Colonic mucosa (tissue), 4 donors: Measurements from ENCODE around the gene KIAA1614. TPM values are rescaled to one million over a fixed set of nuclear protein-coding genes. Genes with fewer than 3 reads are reported as not detected.
"Not testable (repeated sequence)": the region's sequence is repeated elsewhere in the genome, so short reads cannot be mapped to it uniquely, and the experiment has no call there.

ENCODE experiments used
- DNase-seq: peaks from one replicate; pipeline ENCODE4 v3.0.0-alpha.2; 2020
- H3K27ac ChIP-seq: fragments of 200-600 bp; one replicate; pipeline ENCODE4 v1.8.0; 2021
- H3K27me3 ChIP-seq: fragments of 200-600 bp; one replicate; pipeline ENCODE4 v1.8.0; 2021
- H3K36me3 ChIP-seq: fragments of 200-600 bp; one replicate; pipeline ENCODE4 v1.8.0; 2021
- H3K4me1 ChIP-seq: fragments of 200-600 bp; one replicate; pipeline ENCODE4 v1.8.0; 2021; ENCODE audit warnings: mild to moderate bottlenecking
- H3K4me3 ChIP-seq: fragments of 200-600 bp; one replicate; pipeline ENCODE4 v1.8.0; 2021
- H3K9ac ChIP-seq, 2 donors: one replicate each; pipeline ENCODE4 v1.7.0; 2013; ENCODE audit warnings: control low read depth in 2 of 2, low read depth in 2 of 2, low read length in 2 of 2
- H3K9me3 ChIP-seq: fragments of 200-600 bp; one replicate; pipeline ENCODE4 v1.8.0; 2021
- intact Hi-C: fragments of 100-400 bp; cut with DNase I; formaldehyde crosslinking; loops from one replicate; pipeline ENCODE4 v1.14.1; 2022
- total RNA-seq, 2 donors: library from RNA; stranded (reverse); fragmentation: NEBNext Ultra II Directional in 1 of 2; extraction: Animal tissue kit (Norgen Biotek cat#: 25700) in 1 of 2; gene quantifications; one replicate each; pipeline ENCODE4 v1.2.1, GENCODE V29; 2021
- TF ChIP-seq, protein P1 (sequence below): fragments of 200-600 bp; IDR thresholded peaks from one replicate; pipeline ENCODE4 v1.8.0; 2022; ENCODE audit warnings: antibody characterized with exemption, mild to moderate bottlenecking
- donor health status: healthy.
- donor health status: DM: no; HTN: no; CAD: no.
- donor health status: DM: no; HTN: no; CAD: no.

KIAA1614 gene
- total RNA-seq, 2 donors from 2014 or later = 0.74 to 2.1 TPM

DNA sequence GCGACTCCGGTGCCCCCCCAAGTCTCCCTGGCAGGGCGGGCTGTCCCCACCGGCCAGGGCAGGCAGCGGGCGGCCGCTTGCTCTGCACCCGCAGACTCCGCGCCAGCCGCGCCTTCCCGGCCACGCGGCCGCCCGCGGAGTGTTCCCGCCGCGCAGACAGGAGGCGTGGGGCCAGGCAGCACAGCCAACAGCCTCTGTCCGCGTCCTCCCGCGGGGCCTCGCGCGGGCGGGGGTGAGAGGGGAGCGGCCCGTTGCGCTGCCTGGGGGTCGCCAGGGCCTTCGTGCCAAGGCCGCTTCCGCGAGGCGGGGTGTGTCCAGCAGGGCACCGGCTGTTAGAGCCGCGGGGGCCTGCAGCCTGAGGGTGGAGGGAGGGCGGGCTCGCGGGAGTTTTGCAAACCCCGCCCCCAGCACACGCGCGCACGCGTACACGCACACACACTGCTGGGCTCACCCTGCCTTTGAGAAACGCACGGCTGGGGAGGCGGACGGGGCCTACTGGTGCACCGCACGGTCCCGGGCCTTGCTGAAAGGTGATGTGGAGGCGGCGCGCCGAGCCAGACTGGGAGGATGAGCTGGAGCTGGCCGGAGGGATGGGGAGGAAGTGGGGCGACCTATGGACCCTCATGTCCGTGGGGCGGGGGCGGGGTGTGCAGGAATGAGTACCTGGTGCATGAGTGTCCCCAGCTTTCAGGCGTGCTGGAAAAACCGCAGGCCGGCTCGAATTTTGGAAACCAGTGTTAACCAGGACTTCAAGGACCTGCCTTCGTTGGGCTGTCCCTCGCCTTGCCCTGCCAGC is 41.5 kb downstream of the KIAA1614 start:
- intact Hi-C loops = loop anchor here (10.0 kb wide), 1 partner anchor 191 kb away; no protein-coding TSS in a partner anchor
- H3K9ac ChIP-seq = peak overlapping the region; percentile 26 to 58
- TF ChIP-seq, protein P1, sequence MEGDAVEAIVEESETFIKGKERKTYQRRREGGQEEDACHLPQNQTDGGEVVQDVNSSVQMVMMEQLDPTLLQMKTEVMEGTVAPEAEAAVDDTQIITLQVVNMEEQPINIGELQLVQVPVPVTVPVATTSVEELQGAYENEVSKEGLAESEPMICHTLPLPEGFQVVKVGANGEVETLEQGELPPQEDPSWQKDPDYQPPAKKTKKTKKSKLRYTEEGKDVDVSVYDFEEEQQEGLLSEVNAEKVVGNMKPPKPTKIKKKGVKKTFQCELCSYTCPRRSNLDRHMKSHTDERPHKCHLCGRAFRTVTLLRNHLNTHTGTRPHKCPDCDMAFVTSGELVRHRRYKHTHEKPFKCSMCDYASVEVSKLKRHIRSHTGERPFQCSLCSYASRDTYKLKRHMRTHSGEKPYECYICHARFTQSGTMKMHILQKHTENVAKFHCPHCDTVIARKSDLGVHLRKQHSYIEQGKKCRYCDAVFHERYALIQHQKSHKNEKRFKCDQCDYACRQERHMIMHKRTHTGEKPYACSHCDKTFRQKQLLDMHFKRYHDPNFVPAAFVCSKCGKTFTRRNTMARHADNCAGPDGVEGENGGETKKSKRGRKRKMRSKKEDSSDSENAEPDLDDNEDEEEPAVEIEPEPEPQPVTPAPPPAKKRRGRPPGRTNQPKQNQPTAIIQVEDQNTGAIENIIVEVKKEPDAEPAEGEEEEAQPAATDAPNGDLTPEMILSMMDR = no peak
- H3K4me3 ChIP-seq = peak overlapping the region; percentile 67
- H3K9me3 ChIP-seq = no peaks in the 10 kb centered on the region
- H3K36me3 ChIP-seq = no peaks in the 10 kb centered on the region
- H3K27ac ChIP-seq = peak overlapping the region; percentile 23
- no peaks in the 10 kb centered on the region for H3K4me1 ChIP-seq
- DNase-seq = peak; percentile 79
- H3K27me3 ChIP-seq = no peaks in the 10 kb centered on the region

DNA sequence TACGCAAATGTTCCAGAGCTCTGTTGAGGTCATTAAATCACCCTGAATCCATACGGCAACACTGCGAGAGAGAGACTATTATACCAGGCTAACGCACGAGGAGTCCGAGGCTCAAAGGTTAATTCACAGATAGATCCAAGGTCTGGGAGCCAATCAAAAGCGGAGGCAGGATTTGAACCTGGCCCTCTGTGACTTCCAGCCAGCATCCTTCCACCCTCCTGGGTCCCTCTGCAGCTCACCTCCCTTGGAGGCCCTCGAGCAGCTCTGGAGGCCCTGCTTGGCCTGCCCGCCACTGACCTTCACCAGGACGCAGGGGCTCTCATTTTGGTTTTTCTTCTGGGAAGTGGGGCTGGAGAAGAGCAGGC is 42.1 kb downstream of the KIAA1614 start:
- no peak for DNase-seq
- no peaks in the 10 kb centered on the region for H3K9me3 ChIP-seq
- peak overlapping the region; percentile 67 for H3K4me3 ChIP-seq
- H3K4me1 ChIP-seq = no peaks in the 10 kb centered on the region
- H3K9ac ChIP-seq = peak overlapping the region in 1 of 2 donors; percentile 58
- H3K36me3 ChIP-seq = no peaks in the 10 kb centered on the region
- no peaks in the 10 kb centered on the region for H3K27me3 ChIP-seq
- TF ChIP-seq, protein P1 = no peak
- intact Hi-C loops = loop anchor here (10.0 kb wide), 1 partner anchor 190 kb away; no protein-coding TSS in a partner anchor
- H3K27ac ChIP-seq = peak overlapping the region; percentile 23

DNA sequence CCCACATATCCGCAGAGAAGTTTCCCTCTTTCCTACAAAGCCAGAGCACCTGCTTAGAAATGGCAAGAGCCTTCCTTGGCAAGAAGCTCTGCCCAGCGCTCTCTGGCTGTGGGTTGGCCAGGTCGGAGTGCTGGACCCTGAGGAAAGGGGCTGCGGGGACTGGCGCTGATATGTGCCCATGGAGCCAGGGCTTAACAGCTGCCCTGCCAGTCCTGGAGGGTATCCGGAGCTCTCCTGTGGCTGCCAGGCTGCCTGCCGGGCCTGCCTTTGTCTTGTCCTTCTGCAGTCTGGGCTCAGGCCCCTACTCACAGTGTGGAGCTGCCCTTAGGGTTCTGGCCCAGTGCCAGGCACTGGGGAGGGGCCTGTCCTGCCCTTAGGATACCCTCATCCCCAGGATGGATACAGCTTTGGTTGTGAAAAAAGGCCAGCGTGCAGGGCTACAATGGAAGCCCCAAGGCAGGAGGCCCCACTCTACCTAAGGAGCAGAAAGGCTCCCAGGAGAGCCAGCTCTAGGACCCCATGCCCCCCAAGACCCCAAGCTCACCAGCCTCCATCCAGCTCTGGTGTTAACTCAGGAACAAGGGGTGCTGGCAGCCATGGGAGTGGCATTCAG is 43.4 kb downstream of the KIAA1614 start:
- TF ChIP-seq, protein P1 = no peak
- no peak overlapping the region for H3K9ac ChIP-seq
- DNase-seq = no peak
- H3K4me3 ChIP-seq = no peak overlapping the region
- no peaks in the 10 kb centered on the region for H3K36me3 ChIP-seq
- H3K27me3 ChIP-seq = no peaks in the 10 kb centered on the region
- H3K9me3 ChIP-seq = no peaks in the 10 kb centered on the region
- intact Hi-C loops = loop anchor here (10.0 kb wide), 1 partner anchor 189 kb away; no protein-coding TSS in a partner anchor
- no peak overlapping the region for H3K27ac ChIP-seq
- no peaks in the 10 kb centered on the region for H3K4me1 ChIP-seq

DNA sequence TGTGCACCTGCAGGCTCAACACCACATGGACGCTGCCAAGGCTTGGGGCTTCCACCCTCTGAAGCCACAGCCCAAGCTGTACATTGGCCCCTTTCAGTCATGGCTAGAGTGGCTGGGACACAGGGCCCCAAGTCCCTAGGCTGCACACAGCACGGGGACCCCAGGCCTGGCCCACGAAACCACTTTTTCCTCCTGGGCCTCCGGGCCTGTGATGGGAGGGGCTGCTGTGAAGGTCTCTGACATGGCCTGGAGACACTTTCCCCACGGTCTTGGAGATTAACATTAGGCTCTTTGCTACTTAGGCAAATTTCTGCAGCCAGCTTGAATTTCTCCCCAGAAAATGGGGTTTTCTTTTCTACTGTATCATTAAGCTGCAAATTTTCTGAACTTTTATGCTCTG is 46.9 kb downstream of the KIAA1614 start:
- intact Hi-C loops = loop anchor here (10.0 kb wide), 1 partner anchor 185 kb away; no protein-coding TSS in a partner anchor
- not testable (repeated sequence) for H3K4me3 ChIP-seq, H3K27me3 ChIP-seq, H3K4me1 ChIP-seq, H3K9ac ChIP-seq, H3K9me3 ChIP-seq, H3K36me3 ChIP-seq, DNase-seq, H3K27ac ChIP-seq

DNA sequence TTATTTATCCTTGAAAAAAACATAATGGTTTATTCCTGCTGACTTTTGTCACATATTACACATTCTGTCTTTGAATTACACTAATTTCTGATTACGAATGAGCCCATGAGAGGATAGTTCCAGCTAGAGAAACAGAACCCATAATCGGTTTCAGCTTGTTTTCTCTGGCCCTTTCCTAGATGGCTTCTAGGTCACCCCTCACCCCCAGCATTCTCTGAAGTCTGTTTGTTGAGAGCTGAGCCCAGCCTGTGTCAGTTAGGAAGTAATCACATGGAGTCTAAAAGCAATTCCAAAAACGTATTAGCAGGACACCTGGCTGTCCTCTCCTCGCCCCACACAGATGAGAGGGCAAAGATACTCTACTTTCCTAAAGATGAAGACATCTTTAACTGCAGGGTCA is 48.9 kb downstream of the KIAA1614 start:
- H3K27me3 ChIP-seq = no peaks in the 10 kb centered on the region
- no peak overlapping the region for H3K27ac ChIP-seq
- no peak overlapping the region for H3K4me3 ChIP-seq
- intact Hi-C loops = no loop called here
- no peaks in the 10 kb centered on the region for H3K36me3 ChIP-seq
- no peaks in the 10 kb centered on the region for H3K4me1 ChIP-seq
- no peak for DNase-seq
- TF ChIP-seq, protein P1 = no peak
- no peak overlapping the region for H3K9ac ChIP-seq
- H3K9me3 ChIP-seq = no peaks in the 10 kb centered on the region

DNA sequence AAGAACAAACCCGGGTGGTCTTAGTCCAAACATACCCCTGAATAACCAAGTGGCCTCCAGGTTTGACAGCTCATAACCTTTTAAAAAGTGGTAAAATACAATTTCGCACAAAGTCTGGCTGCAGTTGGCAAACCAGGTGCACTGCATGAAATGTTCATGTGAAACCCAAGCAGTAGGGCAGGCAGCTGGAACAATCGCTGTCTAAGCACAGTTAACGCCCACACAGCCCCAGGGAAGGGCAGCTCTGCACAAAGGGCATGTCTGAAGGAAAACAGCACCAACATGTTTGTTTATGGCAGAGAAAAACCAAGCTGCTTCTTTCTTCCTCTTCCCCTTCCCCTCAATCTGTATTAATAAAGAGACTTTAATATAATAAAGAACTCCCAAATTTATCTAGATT is 49.5 kb downstream of the KIAA1614 start:
- intact Hi-C loops = no loop called here
- Histone ChIP-seq H3K36me3 (no peaks in the 10 kb centered on the region), H3K9me3 (no peaks in the 10 kb centered on the region), H3K9ac (no peak overlapping the region), H3K4me1 (no peaks in the 10 kb centered on the region), H3K27me3 (no peaks in the 10 kb centered on the region), H3K4me3 (no peak overlapping the region), H3K27ac (no peak overlapping the region)
- TF ChIP-seq, protein P1 = no peak
- no peak for DNase-seq
